GM19455 (cell line): Measurements from ENCODE around the gene JPH3.

Experiments
- ATAC-seq: cut with Tn5 transposase; IDR thresholded peaks from one replicate; pipeline ENCODE4 v1.9.1; 2021; ENCODE audit not compliant: unreplicated experiment

Gene JPH3

GRCh38 chr16:87625241-87625797 is 23.0 kb downstream of the JPH3 start:
- ATAC-seq, result no peak

- no peak for ATAC-seq
Observed at GRCh38 chr16:87626401-87626800, 24.1 kb downstream of the JPH3 start.

- no peak for ATAC-seq
Observed at GRCh38 chr16:87626905-87627304, 24.6 kb downstream of the JPH3 start.

- ATAC-seq, result no peak
Observed at GRCh38 chr16:87627542-87628245, 25.4 kb downstream of the JPH3 start.

GRCh38 chr16:87628246-87628923 is 26.1 kb downstream of the JPH3 start:
- no peak for ATAC-seq

- no peak for ATAC-seq
Observed at GRCh38 chr16:87628940-87629339, 26.6 kb downstream of the JPH3 start.

GRCh38 chr16:87631067-87631466 is 28.8 kb downstream of the JPH3 start:
- ATAC-seq, result no peak

- no peak for ATAC-seq
Observed at GRCh38 chr16:87634411-87634810, 32.1 kb downstream of the JPH3 start.

GRCh38 chr16:87635541-87636049 is 33.3 kb downstream of the JPH3 start:
- ATAC-seq, result no peak

- no peak for ATAC-seq
Observed at GRCh38 chr16:87636050-87636684, 33.9 kb downstream of the JPH3 start.

GRCh38 chr16:87636741-87637140 is 34.4 kb downstream of the JPH3 start:
- ATAC-seq, result no peak

- ATAC-seq, result no peak
Observed at GRCh38 chr16:87637357-87637756, 35.0 kb downstream of the JPH3 start.

GRCh38 chr16:87638736-87639135 is 36.4 kb downstream of the JPH3 start:
- no peak for ATAC-seq

- ATAC-seq, result no peak
Observed at GRCh38 chr16:87641721-87642120, 39.4 kb downstream of the JPH3 start.

GRCh38 chr16:87642491-87642890 is 40.2 kb downstream of the JPH3 start:
- no peak for ATAC-seq

- ATAC-seq, result no peak
Observed at GRCh38 chr16:87644186-87644585, 41.9 kb downstream of the JPH3 start.

- no peak for ATAC-seq
Observed at GRCh38 chr16:87644596-87644995, 42.3 kb downstream of the JPH3 start.

- no peak for ATAC-seq
Observed at GRCh38 chr16:87645802-87646201, 43.5 kb downstream of the JPH3 start.

GRCh38 chr16:87647431-87648185 is 45.3 kb downstream of the JPH3 start:
- ATAC-seq, result no peak

- ATAC-seq, result no peak
Observed at GRCh38 chr16:87648236-87648635, 45.9 kb downstream of the JPH3 start.
